Upper lobe of left lung (tissue), 6 donors: ENCODE results near the gene EEPD1. TPM values are rescaled to one million over a fixed set of nuclear protein-coding genes. Genes with fewer than 3 reads are reported as not detected.

Source experiments
- ATAC-seq, 2 donors: fragments of 200-7000 bp; cut with Tn5 transposase; one replicate each; pipeline ENCODE4 v1.9.1; 2022; ENCODE audit warnings: mild to moderate bottlenecking in 2 of 2, moderate library complexity in 2 of 2; ENCODE audit not compliant: low FRiP score in 2 of 2
- DNase-seq, 2 donors: peaks; one replicate each; pipeline ENCODE4 v3.0.0-alpha.2; 2019 to 2020
- H3K27ac ChIP-seq, 4 donors: fragments of 200-600 bp; sonication (generic); one replicate each; pipeline ENCODE4 v1.5.1; 2016 to 2019
- H3K27me3 ChIP-seq, 4 donors: fragments of 200-600 bp; sonication (generic); one replicate each; pipeline ENCODE4 v1.5.1; 2017 to 2019
- H3K36me3 ChIP-seq, 4 donors: fragments of 200-600 bp; sonication (generic); one replicate each; pipeline ENCODE4 v1.5.1; 2016 to 2019
- H3K4me1 ChIP-seq, 4 donors: fragments of 200-600 bp; sonication (generic); one replicate each; pipeline ENCODE4 v1.5.1; 2018 to 2019
- H3K4me3 ChIP-seq, 4 donors: fragments of 200-600 bp; sonication (generic); one replicate each; pipeline ENCODE4 v1.5.1; 2017 to 2019; ENCODE audit warnings: mild to moderate bottlenecking in 2 of 4, moderate library complexity in 1 of 4
- H3K9me3 ChIP-seq, 4 donors: fragments of 200-600 bp; sonication (generic); one replicate each; pipeline ENCODE4 v1.5.1; 2018 to 2019
- CTCF ChIP-seq, 6 experiments: fragments of 450-650 bp in 4 of 6; fragments of 200-600 bp in 2 of 6; sonication (generic) in 2 of 6; IDR thresholded peaks; one replicate each; pipeline ENCODE4 v1.5.1; 2016 to 2019; ENCODE audit warnings: antibody characterized with exemption in 6 of 6
- EP300 ChIP-seq, 4 donors: sonication (generic); formaldehyde crosslinking; IDR thresholded peaks; one replicate each; pipeline ENCODE4 v1.5.1; 2017; ENCODE audit warnings: antibody characterized with exemption in 4 of 4, control low read depth in 2 of 4
- POLR2A ChIP-seq, 4 donors: fragments of 450-650 bp; IDR thresholded peaks; one replicate each; pipeline ENCODE4 v1.5.1; 2016 to 2017; ENCODE audit warnings: antibody characterized with exemption in 4 of 4, mild to moderate bottlenecking in 2 of 4
- POLR2AphosphoS5 ChIP-seq, 2 donors: sonication (generic); formaldehyde crosslinking; IDR thresholded peaks; one replicate each; pipeline ENCODE4 v1.5.1; 2017; ENCODE audit warnings: antibody characterized with exemption in 2 of 2
- WGBS, 2 donors: methylation state at CpG; one replicate each; pipeline ENCODE4 v1.1.5; 2017 to 2018; 5-methylcytosine and 5-hydroxymethylcytosine counted together
- total RNA-seq, 6 donors: library from RNA; depleted of rRNA in 4 of 6; stranded (reverse); fragments of >200 nt in 4 of 6; gene quantifications; one replicate each; pipeline versions ENCODE4 v1.1.0 to v1.2.1, GENCODE V29; 2016 to 2021
- donor health status: DM: no; HTN: no; CAD: no; lungs with moderate emphysema.
- donor health status: DM: no; HTN: yes; CAD: no; lungs with severe emphysema.

The EEPD1 gene
- total RNA-seq, 6 donors from 2014 or later, result 5.9 to 25.1 (median 11.2) TPM

GRCh38 chr7:36286688-36287087, 133.6 kb downstream of the EEPD1 start:
- H3K4me1 ChIP-seq, result peaks cover 35 to 51% (median 41%) of the 10 kb centered on the region in 4 donors
- H3K27ac ChIP-seq, result peak overlapping the region in 3 of 4 donors; percentile 45 to 71 (median 46)

GRCh38 chr7:36287371-36288241, 134.6 kb downstream of the EEPD1 start:
- Histone ChIP-seq H3K9me3 (no peaks in the 10 kb centered on the region), H3K27me3 (no peaks in the 10 kb centered on the region), H3K4me3 (peak overlapping the region in 1 of 4 donors; percentile 0), H3K4me1 (peaks cover 41 to 58% (median 48%) of the 10 kb centered on the region in 4 donors), H3K27ac (peak overlapping the region; percentile 4 to 71 (median 52)), H3K36me3 (no peaks in the 10 kb centered on the region)
- ATAC-seq (peak in 1 of 2 donors; percentile 4), DNase-seq (peak in 1 of 2 donors; percentile 39)
- TF ChIP-seq POLR2A (IDR thresholded peaks at IDR 0.05) (no peak), EP300 (IDR thresholded peaks at IDR 0.05) (peak in 2 of 4 donors; percentile 10 to 19), POLR2AphosphoS5 (IDR thresholded peaks at IDR 0.05) (peak in 1 of 2 donors; percentile 37)
- 48 to 51% methylated on average over 16 to 19 of the region's 19 CpGs for WGBS, 2 donors

More at GRCh38 chr7:36286688-36287087, 133.6 kb downstream of the EEPD1 start:
- DNase-seq, result no peak
- no peaks in the 10 kb centered on the region for H3K27me3 ChIP-seq
- WGBS, 2 donors, result 83 to 88% methylated on average over 4 of the region's 4 CpGs
- ATAC-seq, result no peak
- H3K4me3 ChIP-seq, result no peak overlapping the region
- TF ChIP-seq POLR2AphosphoS5 (IDR thresholded peaks at IDR 0.05) (no peak), EP300 (IDR thresholded peaks at IDR 0.05) (no peak), POLR2A (IDR thresholded peaks at IDR 0.05) (no peak), CTCF (IDR thresholded peaks at IDR 0.05) (no peak)
- H3K36me3 ChIP-seq, result no peaks in the 10 kb centered on the region
- H3K9me3 ChIP-seq, result no peaks in the 10 kb centered on the region

- Histone ChIP-seq H3K4me3 (no peak overlapping the region), H3K27ac (peak overlapping the region in 2 of 4 donors; percentile 60 to 71), H3K4me1 (peaks cover 35 to 54% (median 48%) of the 10 kb centered on the region in 4 donors), H3K27me3 (no peaks in the 10 kb centered on the region), H3K9me3 (no peaks in the 10 kb centered on the region), H3K36me3 (no peaks in the 10 kb centered on the region)
- 92 to 96% methylated on average over 5 of the region's 5 CpGs for WGBS, 2 donors
- DNase-seq, result no peak
- TF ChIP-seq CTCF (IDR thresholded peaks at IDR 0.05) (no peak), EP300 (IDR thresholded peaks at IDR 0.05) (no peak), POLR2AphosphoS5 (IDR thresholded peaks at IDR 0.05) (no peak)
- ATAC-seq, result no peak
These were observed 135.4 kb downstream of the EEPD1 start for GRCh38 chr7:36288501-36288900.

GRCh38 chr7:36289833-36290661, 137.0 kb downstream of the EEPD1 start:
- Histone ChIP-seq H3K4me3 (no peak overlapping the region), H3K27ac (peak overlapping the region in 3 of 4 donors; percentile 40 to 60 (median 53)), H3K27me3 (no peaks in the 10 kb centered on the region), H3K4me1 (peaks cover 35 to 54% (median 41%) of the 10 kb centered on the region in 4 donors), H3K9me3 (no peaks in the 10 kb centered on the region), H3K36me3 (no peaks in the 10 kb centered on the region)
- 68 to 84% methylated on average over 7 of the region's 7 CpGs for WGBS, 2 donors
- DNase-seq, result peak in 1 of 2 donors; percentile 82
- TF ChIP-seq EP300 (IDR thresholded peaks at IDR 0.05) (peak in 1 of 4 donors; percentile 66), CTCF (IDR thresholded peaks at IDR 0.05) (no peak), POLR2A (IDR thresholded peaks at IDR 0.05) (no peak), POLR2AphosphoS5 (IDR thresholded peaks at IDR 0.05) (peak in 1 of 2 donors; percentile 27)
- ATAC-seq, result peak in 1 of 2 donors; percentile 25
